GM12878 (cell line): ENCODE results near the gene IL17RA. TPM values are rescaled to one million over a fixed set of nuclear protein-coding genes. Genes with fewer than 3 reads are reported as not detected.

ENCODE experiments used
- ATAC-seq: fragments of 200-7000 bp; cut with Tn5 transposase; 3 replicates; pipeline ENCODE4 v1.9.1; 2020; ENCODE audit warnings: mild to moderate bottlenecking, moderate library complexity
- BruUV-seq: library from RNA; stranded (reverse); fragments of 400-500 nt; replicated peaks from 2 replicates; lab custom pipeline; 2021; lab: Mats Ljungman, UMichigan
- CTCF ChIA-PET: fragments of 300-600 bp; sonication (Branson Sonifier 250); formaldehyde crosslinking; extraction: SDS; loops from one replicate; lab custom pipeline; 2021; ENCODE audit warnings: inconsistent platforms; lab: Yijun Ruan, JAX
- POLR2A ChIA-PET: fragments of 350-600 bp; formaldehyde crosslinking; extraction: SDS; loops from one replicate; lab custom pipeline; 2021; ENCODE audit warnings: inconsistent platforms; lab: Charles Lee
- RAD21 ChIA-PET: fragments of 300-600 bp; sonication (Branson Sonifier 250); formaldehyde crosslinking; loops from one replicate; lab custom pipeline; 2023; ENCODE audit warnings: antibody characterized with exemption; ENCODE audit not compliant: unreplicated experiment; lab: Charles Lee
- SMC1A ChIA-PET: fragments of 300-600 bp; sonication (Branson Sonifier 250); formaldehyde crosslinking; loops from one replicate; lab custom pipeline; 2023; ENCODE audit not compliant: unreplicated experiment, uncharacterized antibody; lab: Charles Lee
- DNase-seq: peaks from one replicate; pipeline ENCODE4 v3.0.0-alpha.2; 2011; ENCODE audit warnings: low read depth, low spot score
- FAIRE-seq: peaks from 3 replicates; lab custom pipeline; 2011; peaks lifted over from hg19 to GRCh38; lab: Jason Lieb, UNC
- H2AFZ ChIP-seq: 2 replicates; pipeline ENCODE4 v1.6.0; 2011; ENCODE audit warnings: low read depth, low read length, control low read depth; ENCODE audit not compliant: control insufficient read depth
- H3K27ac ChIP-seq: 2 replicates; pipeline ENCODE4 v1.5.1; 2011; ENCODE audit warnings: control low read depth; ENCODE audit not compliant: control insufficient read depth, insufficient read depth
- H3K27me3 ChIP-seq, 2 experiments: replicated peaks in 1 of 2; 2 replicates each; pipeline versions ENCODE4 v1.6.0 to v1.6.1; 2011; ENCODE audit warnings: low read length in 1 of 2; ENCODE audit not compliant: control insufficient read depth in 2 of 2, insufficient read depth in 2 of 2
- H3K36me3 ChIP-seq, 2 experiments: 2 replicates each; pipeline ENCODE4 v1.5.1; 2011; ENCODE audit warnings: low read length in 1 of 2; ENCODE audit not compliant: control insufficient read depth in 2 of 2, insufficient read depth in 2 of 2
- H3K4me1 ChIP-seq: 2 replicates; pipeline ENCODE4 v1.6.1; 2011; ENCODE audit warnings: mild to moderate bottlenecking, low read length, moderate library complexity, mixed read lengths; ENCODE audit not compliant: control insufficient read depth, insufficient read depth
- H3K4me2 ChIP-seq: 2 replicates; pipeline ENCODE4 v1.6.0; 2011; ENCODE audit warnings: control low read depth; ENCODE audit not compliant: control insufficient read depth, insufficient read depth
- H3K4me3 ChIP-seq: fragments of 200-600 bp; sonication (generic); 2 replicates; pipeline ENCODE4 v1.5.1; 2016
- H3K79me2 ChIP-seq: 2 replicates; pipeline ENCODE4 v1.6.0; 2011; ENCODE audit warnings: low read length; ENCODE audit not compliant: control insufficient read depth, insufficient read depth
- H3K9ac ChIP-seq: 2 replicates; pipeline ENCODE4 v1.8.0; 2011; ENCODE audit warnings: low read length, control low read depth, mixed read lengths; ENCODE audit not compliant: control insufficient read depth, insufficient read depth
- H3K9me3 ChIP-seq: replicated peaks from 3 replicates; pipeline ENCODE4 v1.5.1; 2011; ENCODE audit warnings: mild to moderate bottlenecking, low read length; ENCODE audit not compliant: control insufficient read depth, insufficient read depth
- H4K20me1 ChIP-seq: 2 replicates; pipeline ENCODE4 v1.6.0; 2011; ENCODE audit not compliant: control insufficient read depth, insufficient read depth
- CEBPZ ChIP-seq: fragments of 150-350 bp; IDR thresholded peaks from 2 replicates; pipeline ENCODE4 v1.6.1; 2016; ENCODE audit warnings: low read depth, low read length
- EGR1 ChIP-seq, 2 experiments: IDR thresholded peaks; 1 replicate in 1 of 2; 2 replicates in 1 of 2; pipeline ENCODE4 v1.6.1; 2011 to 2012; ENCODE audit warnings: low read depth in 2 of 2, low read length in 2 of 2, borderline replicate concordance in 1 of 2, mild to moderate bottlenecking in 1 of 2, moderate library complexity in 1 of 2
- GABPA ChIP-seq: IDR thresholded peaks from 2 replicates; pipeline ENCODE4 v1.6.1; 2014; ENCODE audit warnings: antibody characterized with exemption, low read depth, mild to moderate bottlenecking, inconsistent platforms
- HSF1 ChIP-seq: fragments of 150-350 bp; IDR thresholded peaks from 2 replicates; pipeline ENCODE4 v1.6.1; 2014; ENCODE audit warnings: mild to moderate bottlenecking, low read depth, low read length
- MAX ChIP-seq: IDR thresholded peaks from 2 replicates; pipeline ENCODE4 v1.6.1; 2012; ENCODE audit warnings: low read depth, low read length, improper control_type of control experiment
- NFYA ChIP-seq: IDR thresholded peaks from 2 replicates; pipeline ENCODE4 v1.6.1; 2011; ENCODE audit warnings: low read depth, mild to moderate bottlenecking, low read length, improper control_type of control experiment, borderline replicate concordance
- SIX5 ChIP-seq: IDR thresholded peaks from 2 replicates; pipeline ENCODE4 v1.6.1; 2011; ENCODE audit warnings: mild to moderate bottlenecking, low read depth, low read length, moderate library complexity; ENCODE audit not compliant: severe bottlenecking
- SUPT20H ChIP-seq: IDR thresholded peaks from 2 replicates; pipeline ENCODE4 v1.6.1; 2011; ENCODE audit warnings: low read depth, mild to moderate bottlenecking, low read length, moderate library complexity, borderline replicate concordance; ENCODE audit not compliant: control insufficient read depth
- WRNIP1 ChIP-seq: IDR thresholded peaks from 2 replicates; pipeline ENCODE4 v1.6.1; 2011; ENCODE audit warnings: low read depth, low read length, improper control_type of control experiment, borderline replicate concordance
- ZBED1 ChIP-seq: IDR thresholded peaks from 2 replicates; pipeline ENCODE4 v1.6.1; 2016; ENCODE audit warnings: borderline replicate concordance
- WGBS: methylation state at CpG from one replicate; pipeline ENCODE4 v1.1.6; 2016; ENCODE audit warnings: low lambda C conversion rate; ENCODE audit not compliant: insufficient replicate concordance, insufficient coverage; ENCODE audit errors: missing lambda C conversion rate; 5-methylcytosine and 5-hydroxymethylcytosine counted together
- in situ Hi-C: fragments of 300-500 bp; cut with MboI; formaldehyde crosslinking; loops from 9 replicates; pipeline ENCODE4 v1.14.3; 2018; ENCODE audit warnings: mixed read lengths
- intact Hi-C: fragments of 100-400 bp; cut with micrococcal nuclease; formaldehyde crosslinking; loops from one replicate; pipeline ENCODE4 v1.14.2; 2022; ENCODE audit not compliant: unreplicated experiment
- polyA plus RNA-seq, 11 experiments: library from polyadenylated mRNA; depleted of rRNA in 4 of 11; unstranded in 6 of 11; stranded (reverse) in 5 of 11; fragments of >200 nt; fragmentation: Nextera tagmentation in 4 of 11; fragmentation: Illumina TruSeq in 1 of 11; extraction: Ambion mirVana in 4 of 11; extraction: Trizol in 1 of 11; gene quantifications; 1 replicate in 1 of 11; 2 replicates in 10 of 11; pipeline versions ENCODE4 v1.2.1 to v1.2.3, GENCODE V29; 2011 to 2016; ENCODE audit warnings: inconsistent platforms in 2 of 11, missing spikeins in 2 of 11, low read depth in 1 of 11
- total RNA-seq, 4 experiments: library from RNA; depleted of rRNA in 3 of 4; stranded (reverse); fragments of >200 nt in 3 of 4; fragmentation: Illumina TruSeq in 1 of 4; extraction: Trizol in 1 of 4; gene quantifications; 2 replicates each; pipeline versions ENCODE4 v1.2.1 to v1.2.3, GENCODE V29; 2013 to 2021
- TF ChIP-seq, protein P1 (sequence below): IDR thresholded peaks from 2 replicates; pipeline ENCODE4 v1.6.1; 2012; ENCODE audit warnings: low read depth, low read length, improper control_type of control experiment
- TF ChIP-seq, protein P2 (sequence below): fragments of 450-650 bp; conservative IDR thresholded peaks from 2 replicates; pipeline ENCODE4 v1.6.1; 2017; ENCODE audit warnings: mild to moderate bottlenecking, moderate library complexity

IL17RA gene
- total and polyA plus RNA-seq, 10 of the 15 experiments (the other 5 are each of a cell fraction or from before 2014, with no cell fraction given), result 0.71 to 10.2 (median 4.2) TPM

GRCh38 chr22:17114173-17114897 is 29.5 kb downstream of the IL17RA start:
- POLR2A ChIA-PET, result interaction anchor here (0.5 kb wide), 1 partner anchor 11 kb away, joined by 3 read pairs; no protein-coding TSS in a partner anchor
- TF ChIP-seq, protein P1, sequence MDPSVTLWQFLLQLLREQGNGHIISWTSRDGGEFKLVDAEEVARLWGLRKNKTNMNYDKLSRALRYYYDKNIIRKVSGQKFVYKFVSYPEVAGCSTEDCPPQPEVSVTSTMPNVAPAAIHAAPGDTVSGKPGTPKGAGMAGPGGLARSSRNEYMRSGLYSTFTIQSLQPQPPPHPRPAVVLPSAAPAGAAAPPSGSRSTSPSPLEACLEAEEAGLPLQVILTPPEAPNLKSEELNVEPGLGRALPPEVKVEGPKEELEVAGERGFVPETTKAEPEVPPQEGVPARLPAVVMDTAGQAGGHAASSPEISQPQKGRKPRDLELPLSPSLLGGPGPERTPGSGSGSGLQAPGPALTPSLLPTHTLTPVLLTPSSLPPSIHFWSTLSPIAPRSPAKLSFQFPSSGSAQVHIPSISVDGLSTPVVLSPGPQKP, result no peak
- TF ChIP-seq SUPT20H, result no peak
- TF ChIP-seq, protein P2, sequence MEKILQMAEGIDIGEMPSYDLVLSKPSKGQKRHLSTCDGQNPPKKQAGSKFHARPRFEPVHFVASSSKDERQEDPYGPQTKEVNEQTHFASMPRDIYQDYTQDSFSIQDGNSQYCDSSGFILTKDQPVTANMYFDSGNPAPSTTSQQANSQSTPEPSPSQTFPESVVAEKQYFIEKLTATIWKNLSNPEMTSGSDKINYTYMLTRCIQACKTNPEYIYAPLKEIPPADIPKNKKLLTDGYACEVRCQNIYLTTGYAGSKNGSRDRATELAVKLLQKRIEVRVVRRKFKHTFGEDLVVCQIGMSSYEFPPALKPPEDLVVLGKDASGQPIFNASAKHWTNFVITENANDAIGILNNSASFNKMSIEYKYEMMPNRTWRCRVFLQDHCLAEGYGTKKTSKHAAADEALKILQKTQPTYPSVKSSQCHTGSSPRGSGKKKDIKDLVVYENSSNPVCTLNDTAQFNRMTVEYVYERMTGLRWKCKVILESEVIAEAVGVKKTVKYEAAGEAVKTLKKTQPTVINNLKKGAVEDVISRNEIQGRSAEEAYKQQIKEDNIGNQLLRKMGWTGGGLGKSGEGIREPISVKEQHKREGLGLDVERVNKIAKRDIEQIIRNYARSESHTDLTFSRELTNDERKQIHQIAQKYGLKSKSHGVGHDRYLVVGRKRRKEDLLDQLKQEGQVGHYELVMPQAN, result no peak
- TF ChIP-seq CEBPZ, result no peak
- TF ChIP-seq HSF1, result no peak
- TF ChIP-seq NFYA, result no peak
- TF ChIP-seq EGR1 (IDR thresholded peaks at IDR 0.05; ENCODE audit: borderline replicate concordance in 1 of 2, low read depth in 2 of 2, low read length in 2 of 2), result no peak
- TF ChIP-seq MAX, result no peak
- TF ChIP-seq GABPA, result no peak
- no peak for TF ChIP-seq ZBED1
- no peak for TF ChIP-seq SIX5
- no peak for TF ChIP-seq WRNIP1
- intact Hi-C loops, result no loop called here
- Histone ChIP-seq H3K27ac (no peak overlapping the region), H4K20me1 (peaks cover 4% of the 10 kb centered on the region; the same call in 1 of the 2 replicates), H3K79me2 (no peaks in the 10 kb centered on the region), H3K4me3 (no peak overlapping the region), H3K9ac (no peak overlapping the region), H3K9me3 (no peaks in the 10 kb centered on the region), H3K4me2 (no peak overlapping the region), H3K36me3 (peaks cover 0 to 3% of the 10 kb centered on the region in 2 experiments; a peak in 3 of 4 replicates), H2AFZ (no peak overlapping the region), H3K4me1 (peaks cover 18% of the 10 kb centered on the region), H3K27me3 (no peaks in the 10 kb centered on the region)
- WGBS, result 52% methylated on average over 13 of the region's 13 CpGs
- RAD21 ChIA-PET, result no interaction called here
- DNase-seq (no peak), ATAC-seq (no peak), FAIRE-seq (no peak)
- SMC1A ChIA-PET, result no interaction called here
- in situ Hi-C loops, result no loop called here
- CTCF ChIA-PET, result no interaction called here
- no TSS peak for BruUV-seq
